Stimulated activated naive CD8-positive, alpha-beta T cell treated with anti-CD3 and anti-CD28 coated beads, Interleukin-15, Interleukin-2, amounts not matched to agents 100 U/mL and 50 U/mL, for 24 hours (primary cell): Measurements from ENCODE around the gene MSANTD2.

Source experiments
- ATAC-seq: fragments of 150-1000 bp; cut with Tn5 transposase; one replicate; pipeline ENCODE4 v1.10.0; 2021
- DNase-seq: peaks from one replicate; pipeline ENCODE4 v3.0.0; 2021

MSANTD2 gene

GRCh38 chr11:124817036-124817435, 16.8 kb upstream of the MSANTD2 start:
- ATAC-seq: no peak
- no peak for DNase-seq

DNA sequence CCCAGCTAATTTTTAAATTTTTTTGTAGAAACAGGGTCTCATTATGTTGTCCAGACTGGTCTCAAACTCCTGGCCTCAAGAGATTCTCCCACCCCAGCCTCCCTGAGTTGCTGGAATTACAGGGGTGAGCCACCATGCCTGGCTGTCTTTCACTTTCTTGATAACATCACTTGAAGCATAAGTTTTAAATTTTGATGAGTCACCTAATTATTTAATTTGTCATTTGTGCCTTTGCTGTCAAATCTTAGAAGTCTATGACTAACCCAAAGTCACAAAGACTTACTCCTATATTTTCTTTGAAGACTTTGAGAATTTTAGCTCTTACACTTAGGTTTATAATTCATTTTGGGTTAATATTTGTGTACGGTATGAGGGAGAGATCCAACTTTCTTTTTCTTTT, 14.5 kb upstream of the MSANTD2 start:
- ATAC-seq (no peak), DNase-seq (no peak)

GRCh38 chr11:124812876-124813275, 12.7 kb upstream of the MSANTD2 start:
- ATAC-seq (no peak), DNase-seq (no peak)

- DNase-seq (no peak), ATAC-seq (no peak)
Observed at GRCh38 chr11:124811399-124812125, 11.4 kb upstream of the MSANTD2 start.

- no peak for DNase-seq
- ATAC-seq: no peak
Observed at GRCh38 chr11:124807660-124808270, 7.6 kb upstream of the MSANTD2 start.

DNA sequence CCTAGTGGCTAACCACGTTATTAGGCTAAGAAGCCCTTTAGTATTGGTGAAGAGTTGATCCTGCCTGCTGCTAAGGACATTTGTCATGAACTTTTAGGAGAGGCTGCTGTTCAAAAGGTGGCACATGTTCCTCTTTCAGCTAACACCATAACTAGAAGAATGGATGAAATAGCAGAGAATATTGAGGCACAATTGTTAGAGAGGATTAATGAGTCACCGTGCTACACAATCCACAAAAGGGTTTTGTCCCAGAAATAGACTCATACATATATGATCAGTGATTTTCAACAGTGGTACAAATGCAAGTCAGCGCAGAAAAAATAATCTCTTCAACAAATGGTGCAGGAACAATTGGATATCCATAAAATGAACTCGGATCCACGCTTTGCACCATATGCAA, 7.0 kb upstream of the MSANTD2 start:
- no peak for ATAC-seq
- no peak for DNase-seq

GRCh38 chr11:124804884-124805283, 4.7 kb upstream of the MSANTD2 start:
- ATAC-seq (no peak), DNase-seq (no peak)

GRCh38 chr11:124801636-124802312, 1.6 kb upstream of the MSANTD2 start:
- ATAC-seq: no peak
- DNase-seq: no peak

GRCh38 chr11:124801014-124801413, 808 bp upstream of the MSANTD2 start:
- ATAC-seq (no peak), DNase-seq (no peak)

- peak; percentile 53 for DNase-seq
- ATAC-seq: peak; percentile 57
Observed at GRCh38 chr11:124799348-124800225, 619 bp downstream of the MSANTD2 start.

DNA sequence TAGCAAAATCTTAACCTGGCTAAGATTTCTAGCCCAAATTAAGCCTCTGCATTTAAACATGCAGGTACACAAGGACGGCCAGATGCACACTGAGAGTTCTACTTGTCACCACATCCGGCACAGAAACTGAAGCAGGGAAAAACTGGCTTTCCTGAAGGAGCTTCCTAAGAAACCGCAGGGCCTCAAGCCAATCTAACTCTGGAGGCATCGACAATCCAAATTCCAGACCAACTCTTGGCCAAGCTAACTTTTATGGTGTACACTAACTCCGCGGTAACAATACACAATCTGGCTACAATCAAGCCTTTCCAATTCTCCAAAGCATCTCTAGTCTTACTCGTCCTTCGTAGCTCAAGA, 1.2 kb downstream of the MSANTD2 start:
- ATAC-seq: no peak
- DNase-seq: no peak

DNA sequence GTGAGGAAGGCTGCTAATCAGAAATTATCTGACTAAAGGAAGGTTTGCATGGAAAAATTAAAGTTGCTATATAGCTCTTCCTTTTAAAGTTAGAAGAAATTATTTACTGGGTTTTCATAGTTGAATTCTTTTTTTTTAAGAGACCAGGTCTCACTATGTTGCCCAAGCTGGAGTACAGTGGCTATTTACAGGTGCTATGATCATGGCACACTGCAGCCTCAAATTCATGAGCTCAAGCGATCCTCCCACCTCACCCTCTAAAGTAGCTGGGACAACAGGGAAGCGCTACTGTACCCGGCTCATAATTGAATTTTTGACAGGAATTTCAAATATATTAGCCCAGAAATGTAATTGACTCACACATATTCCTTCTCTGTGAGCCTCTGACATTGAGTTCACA, 3.9 kb downstream of the MSANTD2 start:
- DNase-seq (no peak), ATAC-seq (no peak)

GRCh38 chr11:124793466-124794278, 6.5 kb downstream of the MSANTD2 start:
- ATAC-seq (peak; percentile 61), DNase-seq (no peak)

DNA sequence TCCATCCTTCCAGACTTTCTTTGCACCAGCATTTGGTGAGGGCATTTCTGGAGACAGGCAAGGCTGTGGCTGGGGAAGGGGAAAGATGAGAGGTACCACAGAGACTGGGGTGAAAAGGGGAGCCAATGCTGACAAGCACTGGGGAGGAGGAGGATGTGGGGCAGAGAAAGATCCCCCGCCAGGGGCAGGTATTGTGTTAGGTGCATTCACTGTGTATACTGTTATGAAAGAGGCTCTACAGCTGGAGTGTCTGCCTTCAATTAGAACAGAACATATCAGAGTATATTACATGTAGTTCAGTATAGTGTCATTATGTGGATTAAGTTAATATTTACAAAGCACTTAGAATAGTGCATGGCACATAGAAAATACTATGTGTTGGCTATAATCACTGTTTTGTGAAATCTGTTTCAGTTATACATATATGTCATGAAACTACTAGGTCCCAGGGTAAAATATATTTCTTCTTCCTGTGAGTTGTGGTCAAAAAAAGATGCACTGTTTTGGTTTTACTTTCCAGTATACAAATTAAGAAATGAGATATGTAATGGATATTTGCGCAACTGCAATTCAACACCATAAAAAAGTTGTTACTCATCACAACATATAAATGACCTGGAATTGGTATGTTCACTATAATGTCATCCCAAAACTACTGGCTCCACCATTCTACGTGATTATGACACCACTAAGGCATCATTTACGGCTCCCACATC, 8.4 kb downstream of the MSANTD2 start:
- DNase-seq (no peak), ATAC-seq (no peak)

- DNase-seq: no peak
- no peak for ATAC-seq
Observed at GRCh38 chr11:124788521-124788920, 11.7 kb downstream of the MSANTD2 start.

DNA sequence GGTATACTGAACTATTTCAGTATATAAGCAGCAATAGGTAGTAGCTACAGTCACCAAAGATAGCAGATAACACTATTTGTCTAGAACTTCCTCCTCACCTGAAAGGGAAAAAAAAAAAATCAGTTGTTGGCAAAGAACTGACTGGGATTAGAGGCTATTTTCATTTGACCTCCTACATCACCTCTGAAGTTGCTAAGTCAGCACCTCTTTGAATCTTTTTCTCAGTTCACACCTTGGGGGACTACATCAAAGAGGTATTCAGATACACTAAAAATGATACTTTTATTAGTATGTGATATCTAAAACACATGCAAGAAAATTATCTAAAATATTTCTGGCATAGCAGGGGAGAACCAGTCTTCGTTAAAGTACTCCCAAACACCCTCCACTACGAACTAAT, 16.2 kb downstream of the MSANTD2 start:
- ATAC-seq (no peak), DNase-seq (no peak)

GRCh38 chr11:124783002-124783401, 17.2 kb downstream of the MSANTD2 start:
- no peak for ATAC-seq

DNA sequence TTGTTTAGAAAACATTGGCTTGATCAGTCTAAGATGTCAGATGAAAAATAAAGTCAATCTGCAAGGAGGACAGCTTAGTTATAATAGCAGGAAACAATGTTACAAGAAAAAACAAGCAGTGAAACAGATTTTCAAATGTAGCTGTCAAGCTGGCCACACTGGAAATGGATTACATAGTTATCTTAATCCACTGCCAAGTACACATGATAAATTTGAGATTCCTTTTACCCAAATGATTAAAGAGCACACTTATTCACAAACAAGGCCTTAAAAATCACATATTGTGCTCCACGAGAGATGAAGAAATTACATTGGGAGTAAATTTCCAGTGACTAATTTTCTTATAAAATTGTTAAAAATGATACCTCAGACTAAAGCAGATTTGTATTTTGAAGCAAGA, 20.6 kb downstream of the MSANTD2 start:
- no peak for ATAC-seq
- DNase-seq: no peak

More at GRCh38 chr11:124783002-124783401, 17.2 kb downstream of the MSANTD2 start:
- DNase-seq: no peak

- no peak for ATAC-seq
Observed at GRCh38 chr11:124778281-124778680, 21.9 kb downstream of the MSANTD2 start.

DNA sequence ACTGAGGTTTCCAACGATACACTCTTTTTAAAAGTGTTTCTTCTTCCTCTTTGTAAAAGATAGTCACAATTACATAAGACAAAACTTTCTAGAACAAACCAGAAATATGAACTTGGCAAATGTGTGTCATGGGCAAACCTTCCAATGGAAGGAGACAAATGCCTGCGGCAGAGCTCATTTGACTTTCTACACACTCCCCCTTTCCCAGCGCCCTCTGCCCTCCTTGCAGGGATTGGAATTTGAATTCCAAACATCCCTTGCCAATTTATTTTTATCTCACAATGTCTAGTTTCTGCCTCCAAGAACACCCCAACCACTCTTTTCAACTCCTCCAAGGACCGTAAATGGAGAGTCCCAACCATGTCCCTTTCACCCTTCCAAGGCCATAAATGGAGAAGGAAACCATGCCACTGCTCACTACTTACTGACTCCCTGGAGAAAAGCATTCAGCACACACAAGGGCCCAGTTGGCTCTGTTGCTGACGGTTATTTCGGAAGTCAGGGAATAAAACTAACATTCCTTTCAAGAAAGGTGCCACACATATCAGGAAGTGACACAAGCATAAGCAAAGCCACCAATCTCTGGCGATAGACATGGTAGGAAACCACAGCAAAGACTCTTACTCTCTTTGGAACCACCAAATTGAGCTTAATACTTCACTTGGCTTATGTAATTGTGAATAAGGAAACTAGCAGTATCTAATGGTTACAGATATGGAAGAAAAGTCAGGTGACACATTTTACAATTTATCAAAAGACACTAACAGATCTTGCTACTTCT, 23.2 kb downstream of the MSANTD2 start:
- ATAC-seq (no peak), DNase-seq (no peak)

More at GRCh38 chr11:124778281-124778680, 21.9 kb downstream of the MSANTD2 start:
- DNase-seq: no peak
